Measurements from ENCODE around the gene NEMP2. TPM values are rescaled to one million over a fixed set of nuclear protein-coding genes. Genes with fewer than 3 reads are reported as not detected.

Gene NEMP2
- total and polyA plus RNA-seq, 2 of the 4 experiments (the other 2 are of a cell fraction), result 1.1 to 1.3 TPM

DNA sequence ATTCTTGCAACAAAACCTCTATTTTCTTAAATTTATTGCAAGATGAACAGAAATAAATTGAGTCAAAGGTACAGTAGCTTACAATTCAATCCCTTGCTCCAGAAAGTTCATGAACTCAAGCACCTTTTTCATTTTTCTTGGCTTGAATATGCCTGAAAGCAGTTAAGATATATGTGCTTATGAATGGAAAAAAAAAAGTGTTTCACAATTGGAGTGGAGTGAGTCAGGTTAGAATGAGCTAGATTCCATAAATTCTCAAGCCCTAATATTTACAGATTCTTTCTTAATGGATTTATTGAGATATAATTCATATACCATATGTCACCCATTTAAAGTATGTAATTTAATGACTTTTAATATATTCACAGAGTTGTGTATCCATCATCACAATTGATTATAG is 39.6 kb upstream of the NEMP2 start:
- in situ Hi-C loops (cut with MboI; ENCODE audit: low sequenced_read_pairs), result no loop called here
- Histone ChIP-seq H3K36me3 (ENCODE audit: control insufficient read depth, insufficient read depth, low read length) (no peaks in the 10 kb centered on the region), H3K18ac (ENCODE audit: low read depth, low read length) (no peak overlapping the region), H3K23ac (ENCODE audit: low read depth, low read length) (no peak overlapping the region), H3K79me1 (ENCODE audit: low read depth in 1 of 2, low read length in 2 of 2) (no peaks in the 10 kb centered on the region), H2AK9ac (replicated peaks; ENCODE audit: low read depth, low read length, poor library complexity) (no peak overlapping the region), H4K20me1 (ENCODE audit: insufficient read depth, low read length) (no peaks in the 10 kb centered on the region), H3K4me3 (ENCODE audit: insufficient read depth, low read depth, low read length) (no peak overlapping the region), H3K9ac (ENCODE audit: low read depth, low read length) (no peak overlapping the region), H2BK15ac (ENCODE audit: low read depth, low read length) (no peak overlapping the region), H3K4ac (ENCODE audit: low read depth, low read length) (no peak overlapping the region), H2BK5ac (ENCODE audit: low read depth, low read length, poor library complexity, severe bottlenecking) (no peak overlapping the region), H3K4me1 (ENCODE audit: control insufficient read depth, insufficient read depth, low read length) (peaks cover 2% of the 10 kb centered on the region; the same call in 1 of the 2 replicates), H3K4me2 (ENCODE audit: low read depth, low read length) (no peak overlapping the region), H2BK20ac (ENCODE audit: low read depth, low read length) (no peak overlapping the region), H3K27ac (ENCODE audit: insufficient read depth, low read length) (no peak overlapping the region), H4K91ac (ENCODE audit: insufficient read depth, low read depth, low read length) (no peak overlapping the region), H3K27me3 (ENCODE audit: control insufficient read depth, insufficient read depth, low read length) (peaks cover 2% of the 10 kb centered on the region), H3K56ac (ENCODE audit: extremely low read depth, insufficient read depth, low read length) (no peak overlapping the region), H2AFZ (replicated peaks; ENCODE audit: low read length, poor library complexity) (no peak overlapping the region), H3K9me3 (ENCODE audit: control insufficient read depth, insufficient read depth, low read length) (no peaks in the 10 kb centered on the region), H3K14ac (replicated peaks; ENCODE audit: low read depth, low read length) (no peak overlapping the region), H2BK120ac (ENCODE audit: low read depth, low read length) (no peak overlapping the region), H2AK5ac (ENCODE audit: low read depth, low read length) (no peak overlapping the region), H4K8ac (ENCODE audit: low read depth in 2 of 2, low read length in 2 of 2) (no peak overlapping the region), H3K9me1 (ENCODE audit: insufficient read depth, low read length) (no peaks in the 10 kb centered on the region; the same call in 1 of the 2 replicates), H4K5ac (ENCODE audit: low read depth, low read length) (no peak overlapping the region)
- BruUV-seq (replicated peaks), result no TSS peak
- ChIA-PET POLR2A (ENCODE audit: unreplicated experiment) (no interaction called here), CTCF (interaction anchor here (1.6 kb wide), 1 partner anchor 10 kb away, joined by 7 read pairs; no protein-coding TSS in a partner anchor)
- TF ChIP-seq MAZ (IDR thresholded peaks at IDR 0.05; ENCODE audit: borderline replicate concordance, low read depth, low read length) (no peak), RAD21 (IDR thresholded peaks at IDR 0.05; ENCODE audit: low read length) (no peak), POLR2A (IDR thresholded peaks at IDR 0.05; ENCODE audit: low read depth, low read length) (no peak), RFX5 (IDR thresholded peaks at IDR 0.05; ENCODE audit: low read depth, low read length) (no peak), FOS (IDR thresholded peaks at IDR 0.05; ENCODE audit: low read depth, low read length) (no peak), USF2 (IDR thresholded peaks at IDR 0.05; ENCODE audit: low read depth, low read length) (no peak), CEBPB (IDR thresholded peaks at IDR 0.05; ENCODE audit: low read depth, low read length) (peak; percentile 72; the same call in 1 of the 2 replicates)
- dilution Hi-C loops (cut with HindIII; ENCODE audit: low sequenced_read_pairs, unreplicated experiment), result no loop called here
- peak; percentile 59 for DNase-seq
- intact Hi-C loops (cut with micrococcal nuclease), result loop anchor here (1.0 kb wide), 1 partner anchor 40 kb away; the partner anchor contains the start of gene NEMP2
- ATAC-seq (ENCODE audit: low read depth), result peak; percentile 68
